ENCODE results near the gene CDKN2AIPNL. TPM values are rescaled to one million over a fixed set of nuclear protein-coding genes. Genes with fewer than 3 reads are reported as not detected.

The CDKN2AIPNL gene
- total RNA-seq, 4 donors from 2014 or later = 3.2 to 18.7 (median 12.9) TPM; not detected in 1

DNA sequence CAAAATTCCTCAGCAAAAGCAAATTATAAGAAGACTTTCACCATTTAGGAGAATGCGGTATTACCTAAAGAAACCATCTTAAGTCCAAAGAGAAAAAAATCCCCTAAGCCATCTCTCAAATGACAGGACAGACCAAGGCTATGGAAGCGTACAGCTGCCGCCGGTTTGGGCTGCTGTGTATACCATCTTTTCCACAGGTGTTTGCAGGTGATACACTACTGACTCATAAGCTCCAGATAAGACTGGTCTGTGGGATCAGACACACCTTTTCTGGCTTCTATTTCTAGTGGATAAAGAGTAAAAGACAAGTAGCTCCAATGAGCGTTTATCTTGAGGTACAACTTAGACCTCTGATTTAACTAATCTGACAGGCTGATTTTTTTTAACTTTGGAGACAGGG is 7.7 kb downstream of the CDKN2AIPNL start:
- Histone ChIP-seq H3K27ac (no peak overlapping the region), H3K4me3 (no peak overlapping the region), H3K27me3 (no peaks in the 10 kb centered on the region), H3K9me3 (no peaks in the 10 kb centered on the region), H3K4me1 (peaks cover 0 to 2% (median 0%) of the 10 kb centered on the region in 4 donors), H3K36me3 (no peaks in the 10 kb centered on the region)
- intact Hi-C loops (cut with DNase I; ENCODE audit: low total_unique reads) (no loop called here), in situ Hi-C loops (cut with MboI; ENCODE audit: low pct_ligation_motif_present in 1 of 4, low pct_unique_long_range_greater_than_20kb in 1 of 4, low sequenced_read_pairs in 3 of 4) (loop anchor here in 3 of 4 donors (25.0 kb wide), 2 partner anchors 108 to 183 kb away; no protein-coding TSS in a partner anchor)
- no peak for DNase-seq
- no peak for TF ChIP-seq CTCF (IDR thresholded peaks at IDR 0.05)
- TF ChIP-seq POLR2AphosphoS5 (IDR thresholded peaks at IDR 0.05) = no peak
- TF ChIP-seq EP300 (IDR thresholded peaks at IDR 0.05; ENCODE audit: low read depth) = no peak
- no peak for TF ChIP-seq POLR2A (IDR thresholded peaks at IDR 0.05)
- 92 to 94% methylated on average over 5 of the region's 5 CpGs for WGBS, 2 donors (ENCODE audit: low coverage in 1 of 2)

DNA sequence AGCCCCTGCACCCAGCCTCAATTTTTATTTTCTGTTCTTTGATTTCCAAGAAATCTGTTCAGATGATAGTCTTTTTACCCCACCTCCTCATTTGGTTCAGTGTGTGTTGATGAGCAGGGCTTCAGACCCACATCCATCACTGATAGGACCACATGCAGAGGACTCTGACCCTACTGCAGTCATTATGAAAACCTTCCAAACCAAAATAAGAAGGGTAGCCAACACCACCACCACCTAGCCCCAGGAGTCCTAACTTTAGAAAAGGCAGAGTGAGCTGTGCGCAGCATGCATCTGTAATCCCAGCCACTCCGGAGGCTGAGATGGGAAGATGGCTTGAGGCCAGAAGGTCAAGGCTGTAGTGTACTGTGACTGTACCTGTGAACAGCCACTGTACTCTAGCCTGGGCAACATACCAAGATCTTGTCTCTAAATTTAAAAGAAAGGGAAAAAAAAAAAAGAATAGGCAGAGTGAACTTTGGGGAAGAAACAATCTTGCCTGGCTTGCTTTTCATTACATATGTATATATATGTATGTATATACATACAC is 13.0 kb downstream of the CDKN2AIPNL start:
- no peak for DNase-seq
- no peak overlapping the region for H3K4me3 ChIP-seq
- no peak for TF ChIP-seq CTCF (IDR thresholded peaks at IDR 0.05)
- TF ChIP-seq EP300 (IDR thresholded peaks at IDR 0.05; ENCODE audit: low read depth) = no peak
- no peak for TF ChIP-seq POLR2AphosphoS5 (IDR thresholded peaks at IDR 0.05)
- no peak for TF ChIP-seq POLR2A (IDR thresholded peaks at IDR 0.05)
- intact Hi-C loops (cut with DNase I; ENCODE audit: low total_unique reads) (no loop called here), in situ Hi-C loops (cut with MboI; ENCODE audit: low pct_ligation_motif_present in 1 of 4, low pct_unique_long_range_greater_than_20kb in 1 of 4, low sequenced_read_pairs in 3 of 4) (no loop called here)
- no peaks in the 10 kb centered on the region for H3K27me3 ChIP-seq
- no peaks in the 10 kb centered on the region for H3K9me3 ChIP-seq
- H3K36me3 ChIP-seq = peaks cover 0 to 16% (median 6%) of the 10 kb centered on the region in 4 donors
- no peaks in the 10 kb centered on the region for H3K4me1 ChIP-seq
- WGBS, 2 donors (ENCODE audit: low coverage in 1 of 2) = 96% methylated on average over 2 of the region's 2 CpGs; no CpG with 5 or more reads in 1 of the 2 donors
- no peak overlapping the region for H3K27ac ChIP-seq

DNA sequence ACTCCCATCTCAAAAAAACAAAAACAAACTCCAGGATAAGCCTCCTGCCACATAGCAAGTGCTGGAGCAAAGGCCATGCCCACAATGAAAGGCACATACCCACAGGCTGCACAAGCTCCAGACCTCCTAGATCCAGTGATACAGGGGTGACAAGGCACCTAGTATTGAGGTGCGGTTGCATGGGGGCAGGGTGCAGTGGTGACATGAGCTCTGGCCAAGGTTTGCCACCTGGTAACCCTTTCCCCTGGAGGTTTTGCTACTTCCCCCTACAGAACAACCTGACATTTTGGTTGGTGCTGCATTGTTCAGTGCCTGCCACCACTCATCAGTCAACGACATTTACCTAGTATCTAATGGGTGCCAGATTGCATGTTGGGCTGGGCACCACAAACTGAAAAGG is 14.5 kb downstream of the CDKN2AIPNL start:
- Histone ChIP-seq H3K4me3 (no peak overlapping the region), H3K9me3 (no peaks in the 10 kb centered on the region), H3K27me3 (no peaks in the 10 kb centered on the region), H3K27ac (no peak overlapping the region), H3K36me3 (peaks cover 0 to 25% (median 11%) of the 10 kb centered on the region in 4 donors), H3K4me1 (no peaks in the 10 kb centered on the region)
- in situ Hi-C loops (cut with MboI; ENCODE audit: low pct_ligation_motif_present in 1 of 4, low pct_unique_long_range_greater_than_20kb in 1 of 4, low sequenced_read_pairs in 3 of 4) = no loop called here
- peak in 1 of 3 donors; percentile 5 for TF ChIP-seq POLR2AphosphoS5 (IDR thresholded peaks at IDR 0.05)
- TF ChIP-seq POLR2A (IDR thresholded peaks at IDR 0.05) = no peak
- TF ChIP-seq CTCF (IDR thresholded peaks at IDR 0.05) = no peak
- TF ChIP-seq EP300 (IDR thresholded peaks at IDR 0.05; ENCODE audit: low read depth) = no peak
- intact Hi-C loops (cut with DNase I; ENCODE audit: low total_unique reads) = no loop called here
- no peak for DNase-seq
- 94% methylated on average over 2 of the region's 2 CpGs; no CpG with 5 or more reads in 1 of the 2 donors for WGBS, 2 donors (ENCODE audit: low coverage in 1 of 2)

GRCh38 chr5:134396274-134396673 is 15.4 kb downstream of the CDKN2AIPNL start:
- intact Hi-C loops (cut with DNase I; ENCODE audit: low total_unique reads) = no loop called here
- H3K36me3 ChIP-seq = peaks cover 0 to 34% (median 14%) of the 10 kb centered on the region in 4 donors
- no peaks in the 10 kb centered on the region for H3K9me3 ChIP-seq
- in situ Hi-C loops (cut with MboI; ENCODE audit: low pct_ligation_motif_present in 1 of 4, low pct_unique_long_range_greater_than_20kb in 1 of 4, low sequenced_read_pairs in 3 of 4) = no loop called here
- H3K4me1 ChIP-seq = no peaks in the 10 kb centered on the region
- no peaks in the 10 kb centered on the region for H3K27me3 ChIP-seq
- DNase-seq = no peak
- 77% methylated on average over 4 of the region's 4 CpGs; no CpG with 5 or more reads in 1 of the 2 donors for WGBS, 2 donors (ENCODE audit: low coverage in 1 of 2)
- H3K27ac ChIP-seq = no peak overlapping the region
- no peak overlapping the region for H3K4me3 ChIP-seq
- no peak for TF ChIP-seq POLR2A (IDR thresholded peaks at IDR 0.05)
- TF ChIP-seq POLR2AphosphoS5 (IDR thresholded peaks at IDR 0.05) = no peak
- TF ChIP-seq EP300 (IDR thresholded peaks at IDR 0.05; ENCODE audit: low read depth) = no peak
- TF ChIP-seq CTCF (IDR thresholded peaks at IDR 0.05) = no peak
